GM12878 (cell line): ENCODE data around the gene RBMS3. TPM values are rescaled to one million over a fixed set of nuclear protein-coding genes. Genes with fewer than 3 reads are reported as not detected.

ENCODE experiments used
- ATAC-seq: fragments of 200-7000 bp; cut with Tn5 transposase; 3 replicates; pipeline ENCODE4 v1.9.1; 2020; ENCODE audit warnings: mild to moderate bottlenecking, moderate library complexity
- BruUV-seq: library from RNA; stranded (reverse); fragments of 400-500 nt; replicated peaks from 2 replicates; lab custom pipeline; 2021; lab: Mats Ljungman, UMichigan
- CTCF ChIA-PET: fragments of 300-600 bp; sonication (Branson Sonifier 250); formaldehyde crosslinking; extraction: SDS; loops from one replicate; lab custom pipeline; 2021; ENCODE audit warnings: inconsistent platforms; lab: Yijun Ruan, JAX
- POLR2A ChIA-PET: fragments of 350-600 bp; formaldehyde crosslinking; extraction: SDS; loops from one replicate; lab custom pipeline; 2021; ENCODE audit warnings: inconsistent platforms; lab: Charles Lee
- RAD21 ChIA-PET: fragments of 300-600 bp; sonication (Branson Sonifier 250); formaldehyde crosslinking; loops from one replicate; lab custom pipeline; 2023; ENCODE audit warnings: antibody characterized with exemption; ENCODE audit not compliant: unreplicated experiment; lab: Charles Lee
- SMC1A ChIA-PET: fragments of 300-600 bp; sonication (Branson Sonifier 250); formaldehyde crosslinking; loops from one replicate; lab custom pipeline; 2023; ENCODE audit not compliant: unreplicated experiment, uncharacterized antibody; lab: Charles Lee
- DNase-seq: peaks from one replicate; pipeline ENCODE4 v3.0.0-alpha.2; 2011; ENCODE audit warnings: low read depth, low spot score
- FAIRE-seq: peaks from 3 replicates; lab custom pipeline; 2011; peaks lifted over from hg19 to GRCh38; lab: Jason Lieb, UNC
- H2AFZ ChIP-seq: 2 replicates; pipeline ENCODE4 v1.6.0; 2011; ENCODE audit warnings: low read depth, low read length, control low read depth; ENCODE audit not compliant: control insufficient read depth
- H3K27ac ChIP-seq: 2 replicates; pipeline ENCODE4 v1.5.1; 2011; ENCODE audit warnings: control low read depth; ENCODE audit not compliant: control insufficient read depth, insufficient read depth
- H3K27me3 ChIP-seq, 2 experiments: replicated peaks in 1 of 2; 2 replicates each; pipeline versions ENCODE4 v1.6.0 to v1.6.1; 2011; ENCODE audit warnings: low read length in 1 of 2; ENCODE audit not compliant: control insufficient read depth in 2 of 2, insufficient read depth in 2 of 2
- H3K36me3 ChIP-seq, 2 experiments: 2 replicates each; pipeline ENCODE4 v1.5.1; 2011; ENCODE audit warnings: low read length in 1 of 2; ENCODE audit not compliant: control insufficient read depth in 2 of 2, insufficient read depth in 2 of 2
- H3K4me1 ChIP-seq: 2 replicates; pipeline ENCODE4 v1.6.1; 2011; ENCODE audit warnings: mild to moderate bottlenecking, low read length, moderate library complexity, mixed read lengths; ENCODE audit not compliant: control insufficient read depth, insufficient read depth
- H3K4me2 ChIP-seq: 2 replicates; pipeline ENCODE4 v1.6.0; 2011; ENCODE audit warnings: control low read depth; ENCODE audit not compliant: control insufficient read depth, insufficient read depth
- H3K4me3 ChIP-seq: fragments of 200-600 bp; sonication (generic); 2 replicates; pipeline ENCODE4 v1.5.1; 2016
- H3K79me2 ChIP-seq: 2 replicates; pipeline ENCODE4 v1.6.0; 2011; ENCODE audit warnings: low read length; ENCODE audit not compliant: control insufficient read depth, insufficient read depth
- H3K9ac ChIP-seq: 2 replicates; pipeline ENCODE4 v1.8.0; 2011; ENCODE audit warnings: low read length, control low read depth, mixed read lengths; ENCODE audit not compliant: control insufficient read depth, insufficient read depth
- H3K9me3 ChIP-seq: replicated peaks from 3 replicates; pipeline ENCODE4 v1.5.1; 2011; ENCODE audit warnings: mild to moderate bottlenecking, low read length; ENCODE audit not compliant: control insufficient read depth, insufficient read depth
- H4K20me1 ChIP-seq: 2 replicates; pipeline ENCODE4 v1.6.0; 2011; ENCODE audit not compliant: control insufficient read depth, insufficient read depth
- BMI1 ChIP-seq: fragments of 450-650 bp; IDR thresholded peaks from 2 replicates; pipeline ENCODE4 v1.6.1; 2016; ENCODE audit warnings: mild to moderate bottlenecking, moderate library complexity, borderline replicate concordance
- CHD4 ChIP-seq: fragments of 200-600 bp; sonication (generic); IDR thresholded peaks from 2 replicates; pipeline ENCODE4 v1.6.1; 2016; ENCODE audit warnings: mild to moderate bottlenecking
- CREB1 ChIP-seq: IDR thresholded peaks from 2 replicates; pipeline ENCODE4 v1.6.1; 2012; ENCODE audit warnings: low read depth, mild to moderate bottlenecking, inconsistent platforms
- CREM ChIP-seq: IDR thresholded peaks from 2 replicates; pipeline ENCODE4 v1.6.1; 2014; ENCODE audit warnings: antibody characterized with exemption, low read depth
- DPF2 ChIP-seq: fragments of 450-650 bp; IDR thresholded peaks from 2 replicates; pipeline ENCODE4 v1.6.1; 2017; ENCODE audit warnings: mild to moderate bottlenecking
- HDAC6 ChIP-seq: fragments of 200-600 bp; sonication (generic); IDR thresholded peaks from one replicate; pipeline ENCODE4 v1.8.0; 2017; ENCODE audit warnings: antibody characterized with exemption; ENCODE audit not compliant: unreplicated experiment
- NFIC ChIP-seq: IDR thresholded peaks from 2 replicates; pipeline ENCODE4 v1.6.1; 2012; ENCODE audit warnings: low read depth, mild to moderate bottlenecking, inconsistent platforms, low read length, moderate library complexity
- POLR2A ChIP-seq: IDR thresholded peaks from 2 replicates; pipeline ENCODE4 v1.6.1; 2011; ENCODE audit warnings: low read depth, mild to moderate bottlenecking, low read length
- SIX5 ChIP-seq: IDR thresholded peaks from 2 replicates; pipeline ENCODE4 v1.6.1; 2011; ENCODE audit warnings: mild to moderate bottlenecking, low read depth, low read length, moderate library complexity; ENCODE audit not compliant: severe bottlenecking
- STAT3 ChIP-seq: IDR thresholded peaks from 2 replicates; pipeline ENCODE4 v1.6.1; 2011; ENCODE audit warnings: low read depth, low read length, improper control_type of control experiment
- ZNF217 ChIP-seq: fragments of 450-650 bp; IDR thresholded peaks from 2 replicates; pipeline ENCODE4 v1.6.1; 2017; ENCODE audit warnings: antibody characterized with exemption, mild to moderate bottlenecking
- ZNF274 ChIP-seq: IDR thresholded peaks from one replicate; pipeline ENCODE4 v1.8.0; 2011; ENCODE audit not compliant: insufficient read length, insufficient read depth
- ZNF384 ChIP-seq: IDR thresholded peaks from 2 replicates; pipeline ENCODE4 v1.6.1; 2012; ENCODE audit warnings: low read depth, mild to moderate bottlenecking, low read length, improper control_type of control experiment, borderline replicate concordance
- in situ Hi-C: fragments of 300-500 bp; cut with MboI; formaldehyde crosslinking; loops from 9 replicates; pipeline ENCODE4 v1.14.3; 2018; ENCODE audit warnings: mixed read lengths
- intact Hi-C: fragments of 100-400 bp; cut with micrococcal nuclease; formaldehyde crosslinking; loops from one replicate; pipeline ENCODE4 v1.14.2; 2022; ENCODE audit not compliant: unreplicated experiment
- polyA plus RNA-seq, 11 experiments: library from polyadenylated mRNA; depleted of rRNA in 4 of 11; unstranded in 6 of 11; stranded (reverse) in 5 of 11; fragments of >200 nt; fragmentation: Nextera tagmentation in 4 of 11; fragmentation: Illumina TruSeq in 1 of 11; extraction: Ambion mirVana in 4 of 11; extraction: Trizol in 1 of 11; gene quantifications; 1 replicate in 1 of 11; 2 replicates in 10 of 11; pipeline versions ENCODE4 v1.2.1 to v1.2.3, GENCODE V29; 2011 to 2016; ENCODE audit warnings: inconsistent platforms in 2 of 11, missing spikeins in 2 of 11, low read depth in 1 of 11
- total RNA-seq, 4 experiments: library from RNA; depleted of rRNA in 3 of 4; stranded (reverse); fragments of >200 nt in 3 of 4; fragmentation: Illumina TruSeq in 1 of 4; extraction: Trizol in 1 of 4; gene quantifications; 2 replicates each; pipeline versions ENCODE4 v1.2.1 to v1.2.3, GENCODE V29; 2013 to 2021
- TF ChIP-seq, protein P1 (sequence below): fragments of 450-650 bp; IDR thresholded peaks from 2 replicates; pipeline ENCODE4 v1.6.1; 2017; ENCODE audit warnings: mild to moderate bottlenecking, moderate library complexity
- TF ChIP-seq, protein P2 (sequence below): fragments of 450-650 bp; conservative IDR thresholded peaks from 2 replicates; pipeline ENCODE4 v1.6.1; 2017; ENCODE audit warnings: mild to moderate bottlenecking, moderate library complexity
- TF ChIP-seq, protein P3 (sequence below): IDR thresholded peaks from 2 replicates; pipeline ENCODE4 v1.6.1; 2011; ENCODE audit warnings: low read depth, low read length, improper control_type of control experiment, borderline replicate concordance
- TF ChIP-seq, protein P4 (sequence below), 3 experiments: IDR thresholded peaks in 2 of 3; conservative IDR thresholded peaks in 1 of 3; 2 replicates each; pipeline ENCODE4 v1.5.1; 2011; ENCODE audit warnings: low read depth in 3 of 3, low read length in 3 of 3, mild to moderate bottlenecking in 3 of 3, control low read depth in 2 of 3, moderate library complexity in 2 of 3, inconsistent platforms in 1 of 3, mixed read lengths in 1 of 3; ENCODE audit not compliant: control insufficient read depth in 2 of 3, insufficient read depth in 1 of 3; ENCODE audit errors: extremely low read depth in 1 of 3

The RBMS3 gene
- total and polyA plus RNA-seq, 10 of the 15 experiments (the other 5 are each of a cell fraction or from before 2014, with no cell fraction given) = 0.79 to 4.7 (median 3.1) TPM

DNA sequence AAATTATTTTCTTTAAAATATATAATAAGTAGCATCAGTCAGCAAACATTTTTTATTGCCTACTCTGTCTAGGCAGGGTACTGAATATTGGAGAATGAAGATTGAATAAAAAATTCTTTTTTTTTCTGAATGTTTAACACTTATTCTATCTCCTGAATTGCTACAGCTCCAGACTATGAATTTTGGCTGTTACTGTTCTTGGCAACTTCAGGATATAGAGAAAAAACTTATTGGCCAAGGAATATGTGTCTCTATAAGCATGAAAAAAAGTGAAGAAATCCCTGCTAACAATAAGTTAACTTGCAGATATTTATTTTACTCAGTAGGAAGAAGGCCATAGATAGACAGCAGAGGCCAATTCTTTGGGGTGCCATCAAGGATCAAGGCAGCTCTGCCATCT, 309.6 kb downstream of the RBMS3 start:
- no TSS peak for BruUV-seq
- CTCF ChIA-PET = no interaction called here
- no peaks in the 10 kb centered on the region for H3K27me3 ChIP-seq
- DNase-seq (no peak), ATAC-seq (no peak), FAIRE-seq (no peak)
- no peaks in the 10 kb centered on the region for H3K4me1 ChIP-seq
- H3K9ac ChIP-seq = no peak overlapping the region
- SMC1A ChIA-PET = no interaction called here
- H3K4me2 ChIP-seq = no peak overlapping the region
- peaks cover 1% of the 10 kb centered on the region; the same call in 1 of the 3 replicates for H3K9me3 ChIP-seq
- no peaks in the 10 kb centered on the region for H4K20me1 ChIP-seq
- no peak overlapping the region for H3K27ac ChIP-seq
- H3K36me3 ChIP-seq = no peaks in the 10 kb centered on the region
- intact Hi-C loops (no loop called here), in situ Hi-C loops (no loop called here)
- H3K4me3 ChIP-seq = no peak overlapping the region
- H3K79me2 ChIP-seq = no peaks in the 10 kb centered on the region
- POLR2A ChIA-PET = no interaction called here
- no peak overlapping the region for H2AFZ ChIP-seq
- RAD21 ChIA-PET = no interaction called here
- TF ChIP-seq HDAC6 (no peak), ZNF384 (no peak), STAT3 (no peak), CHD4 (no peak), NFIC (no peak), POLR2A (no peak), CREM (no peak), ZNF274 (no peak), SIX5 (no peak), BMI1 (no peak), DPF2 (no peak), ZNF217 (no peak), CREB1 (no peak)
- TF ChIP-seq, protein P1, sequence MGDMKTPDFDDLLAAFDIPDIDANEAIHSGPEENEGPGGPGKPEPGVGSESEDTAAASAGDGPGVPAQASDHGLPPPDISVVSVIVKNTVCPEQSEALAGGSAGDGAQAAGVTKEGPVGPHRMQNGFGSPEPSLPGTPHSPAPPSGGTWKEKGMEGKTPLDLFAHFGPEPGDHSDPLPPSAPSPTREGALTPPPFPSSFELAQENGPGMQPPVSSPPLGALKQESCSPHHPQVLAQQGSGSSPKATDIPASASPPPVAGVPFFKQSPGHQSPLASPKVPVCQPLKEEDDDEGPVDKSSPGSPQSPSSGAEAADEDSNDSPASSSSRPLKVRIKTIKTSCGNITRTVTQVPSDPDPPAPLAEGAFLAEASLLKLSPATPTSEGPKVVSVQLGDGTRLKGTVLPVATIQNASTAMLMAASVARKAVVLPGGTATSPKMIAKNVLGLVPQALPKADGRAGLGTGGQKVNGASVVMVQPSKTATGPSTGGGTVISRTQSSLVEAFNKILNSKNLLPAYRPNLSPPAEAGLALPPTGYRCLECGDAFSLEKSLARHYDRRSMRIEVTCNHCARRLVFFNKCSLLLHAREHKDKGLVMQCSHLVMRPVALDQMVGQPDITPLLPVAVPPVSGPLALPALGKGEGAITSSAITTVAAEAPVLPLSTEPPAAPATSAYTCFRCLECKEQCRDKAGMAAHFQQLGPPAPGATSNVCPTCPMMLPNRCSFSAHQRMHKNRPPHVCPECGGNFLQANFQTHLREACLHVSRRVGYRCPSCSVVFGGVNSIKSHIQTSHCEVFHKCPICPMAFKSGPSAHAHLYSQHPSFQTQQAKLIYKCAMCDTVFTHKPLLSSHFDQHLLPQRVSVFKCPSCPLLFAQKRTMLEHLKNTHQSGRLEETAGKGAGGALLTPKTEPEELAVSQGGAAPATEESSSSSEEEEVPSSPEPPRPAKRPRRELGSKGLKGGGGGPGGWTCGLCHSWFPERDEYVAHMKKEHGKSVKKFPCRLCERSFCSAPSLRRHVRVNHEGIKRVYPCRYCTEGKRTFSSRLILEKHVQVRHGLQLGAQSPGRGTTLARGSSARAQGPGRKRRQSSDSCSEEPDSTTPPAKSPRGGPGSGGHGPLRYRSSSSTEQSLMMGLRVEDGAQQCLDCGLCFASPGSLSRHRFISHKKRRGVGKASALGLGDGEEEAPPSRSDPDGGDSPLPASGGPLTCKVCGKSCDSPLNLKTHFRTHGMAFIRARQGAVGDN = no peak
- TF ChIP-seq, protein P2, sequence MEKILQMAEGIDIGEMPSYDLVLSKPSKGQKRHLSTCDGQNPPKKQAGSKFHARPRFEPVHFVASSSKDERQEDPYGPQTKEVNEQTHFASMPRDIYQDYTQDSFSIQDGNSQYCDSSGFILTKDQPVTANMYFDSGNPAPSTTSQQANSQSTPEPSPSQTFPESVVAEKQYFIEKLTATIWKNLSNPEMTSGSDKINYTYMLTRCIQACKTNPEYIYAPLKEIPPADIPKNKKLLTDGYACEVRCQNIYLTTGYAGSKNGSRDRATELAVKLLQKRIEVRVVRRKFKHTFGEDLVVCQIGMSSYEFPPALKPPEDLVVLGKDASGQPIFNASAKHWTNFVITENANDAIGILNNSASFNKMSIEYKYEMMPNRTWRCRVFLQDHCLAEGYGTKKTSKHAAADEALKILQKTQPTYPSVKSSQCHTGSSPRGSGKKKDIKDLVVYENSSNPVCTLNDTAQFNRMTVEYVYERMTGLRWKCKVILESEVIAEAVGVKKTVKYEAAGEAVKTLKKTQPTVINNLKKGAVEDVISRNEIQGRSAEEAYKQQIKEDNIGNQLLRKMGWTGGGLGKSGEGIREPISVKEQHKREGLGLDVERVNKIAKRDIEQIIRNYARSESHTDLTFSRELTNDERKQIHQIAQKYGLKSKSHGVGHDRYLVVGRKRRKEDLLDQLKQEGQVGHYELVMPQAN = no peak
- TF ChIP-seq, protein P3, sequence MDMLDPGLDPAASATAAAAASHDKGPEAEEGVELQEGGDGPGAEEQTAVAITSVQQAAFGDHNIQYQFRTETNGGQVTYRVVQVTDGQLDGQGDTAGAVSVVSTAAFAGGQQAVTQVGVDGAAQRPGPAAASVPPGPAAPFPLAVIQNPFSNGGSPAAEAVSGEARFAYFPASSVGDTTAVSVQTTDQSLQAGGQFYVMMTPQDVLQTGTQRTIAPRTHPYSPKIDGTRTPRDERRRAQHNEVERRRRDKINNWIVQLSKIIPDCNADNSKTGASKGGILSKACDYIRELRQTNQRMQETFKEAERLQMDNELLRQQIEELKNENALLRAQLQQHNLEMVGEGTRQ = no peak
- TF ChIP-seq, protein P4, sequence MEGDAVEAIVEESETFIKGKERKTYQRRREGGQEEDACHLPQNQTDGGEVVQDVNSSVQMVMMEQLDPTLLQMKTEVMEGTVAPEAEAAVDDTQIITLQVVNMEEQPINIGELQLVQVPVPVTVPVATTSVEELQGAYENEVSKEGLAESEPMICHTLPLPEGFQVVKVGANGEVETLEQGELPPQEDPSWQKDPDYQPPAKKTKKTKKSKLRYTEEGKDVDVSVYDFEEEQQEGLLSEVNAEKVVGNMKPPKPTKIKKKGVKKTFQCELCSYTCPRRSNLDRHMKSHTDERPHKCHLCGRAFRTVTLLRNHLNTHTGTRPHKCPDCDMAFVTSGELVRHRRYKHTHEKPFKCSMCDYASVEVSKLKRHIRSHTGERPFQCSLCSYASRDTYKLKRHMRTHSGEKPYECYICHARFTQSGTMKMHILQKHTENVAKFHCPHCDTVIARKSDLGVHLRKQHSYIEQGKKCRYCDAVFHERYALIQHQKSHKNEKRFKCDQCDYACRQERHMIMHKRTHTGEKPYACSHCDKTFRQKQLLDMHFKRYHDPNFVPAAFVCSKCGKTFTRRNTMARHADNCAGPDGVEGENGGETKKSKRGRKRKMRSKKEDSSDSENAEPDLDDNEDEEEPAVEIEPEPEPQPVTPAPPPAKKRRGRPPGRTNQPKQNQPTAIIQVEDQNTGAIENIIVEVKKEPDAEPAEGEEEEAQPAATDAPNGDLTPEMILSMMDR (IDR thresholded peaks at IDR 0.05 in 2 of 3, conservative IDR thresholded peaks at IDR 0.05 in 1 of 3; ENCODE audit: control insufficient read depth in 2 of 3, extremely low read depth in 1 of 3, insufficient read depth in 1 of 3, low read depth in 3 of 3, low read length in 3 of 3) = no peak
